HG02981 (cell line): ENCODE data around the gene SOAT2.
"Not testable (repeated sequence)": the region's sequence is repeated elsewhere in the genome, so short reads cannot be mapped to it uniquely, and the experiment has no call there.

Source experiments
- ATAC-seq: cut with Tn5 transposase; IDR thresholded peaks from one replicate; pipeline ENCODE4 v1.9.1; 2021; ENCODE audit warnings: mild to moderate bottlenecking, moderate library complexity; ENCODE audit not compliant: unreplicated experiment

SOAT2 gene

DNA sequence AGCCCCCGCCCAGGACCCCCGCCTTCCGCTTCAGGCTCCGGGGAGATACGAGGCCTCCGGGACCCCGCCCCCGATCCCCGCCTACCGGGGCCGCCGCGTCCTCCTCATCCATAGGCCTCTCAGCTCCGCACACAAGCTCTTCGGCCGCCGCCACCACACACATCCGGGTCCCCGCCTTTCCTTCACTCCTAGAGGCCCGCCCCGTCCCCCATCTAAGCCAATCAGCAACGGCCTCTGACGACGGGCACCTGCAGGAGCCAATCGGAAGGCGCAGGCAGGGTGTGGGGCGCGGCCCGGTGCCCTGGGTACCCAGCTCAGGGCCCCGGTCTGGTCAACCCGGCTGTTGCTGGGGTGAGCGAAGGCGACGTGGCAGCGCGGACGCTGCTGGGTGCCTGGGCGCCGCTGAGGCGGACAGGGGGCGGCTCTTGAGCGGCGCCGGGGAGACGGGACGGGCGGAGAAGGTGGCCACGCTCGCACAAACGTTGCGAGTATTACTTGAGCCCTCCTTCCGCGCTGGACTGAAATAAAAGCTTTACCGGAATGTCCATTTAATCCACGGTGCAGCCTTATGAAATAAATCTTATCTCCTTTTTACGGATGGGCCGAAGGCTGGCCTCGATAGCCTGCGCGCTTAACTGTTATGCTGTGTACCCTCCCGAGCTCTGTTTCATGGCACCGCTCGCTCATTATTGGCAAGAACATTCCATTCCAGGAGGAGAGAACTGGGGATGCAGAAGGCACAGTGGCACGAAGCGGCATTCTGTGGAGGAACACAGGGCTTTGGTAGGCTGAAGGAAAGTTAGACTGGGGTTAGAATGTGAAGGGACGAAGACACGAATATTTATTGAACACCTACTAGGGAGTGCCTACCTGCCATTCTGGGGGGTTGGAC lies 23.8 kb upstream of the SOAT2 start, which contains the start of gene SPRYD3:
SPRYD3 (minus strand) TSS at position 165 of the 892 bp plus-strand sequence; CDS start at position 108, 57 bp downstream.
- peak; percentile 99 for ATAC-seq

DNA sequence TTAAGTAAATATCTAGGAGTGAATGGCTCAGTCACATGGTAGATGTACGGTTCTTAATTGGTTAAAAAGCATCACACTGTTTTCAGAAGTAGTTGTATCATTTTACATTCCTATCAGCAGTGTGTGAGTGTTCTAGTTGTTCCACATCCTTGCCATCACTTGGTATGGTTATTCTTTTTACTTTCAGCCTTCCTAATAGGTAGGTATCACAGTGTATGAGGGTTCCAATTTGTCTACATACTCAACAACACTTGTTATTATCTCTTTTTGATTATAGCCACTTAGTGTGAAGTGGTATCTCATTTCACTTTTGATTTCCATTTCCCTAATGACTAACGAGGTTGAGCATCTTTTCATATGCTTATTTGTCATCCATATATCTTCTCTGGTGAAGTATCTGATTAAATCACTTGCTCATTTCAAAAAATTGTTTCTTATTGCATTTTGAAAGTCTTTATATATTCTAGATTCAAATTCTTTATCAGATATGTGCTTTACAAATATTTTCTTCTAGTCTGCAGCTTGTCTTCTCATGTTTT lies 20.6 kb upstream of the SOAT2 start:
- ATAC-seq: no peak

DNA sequence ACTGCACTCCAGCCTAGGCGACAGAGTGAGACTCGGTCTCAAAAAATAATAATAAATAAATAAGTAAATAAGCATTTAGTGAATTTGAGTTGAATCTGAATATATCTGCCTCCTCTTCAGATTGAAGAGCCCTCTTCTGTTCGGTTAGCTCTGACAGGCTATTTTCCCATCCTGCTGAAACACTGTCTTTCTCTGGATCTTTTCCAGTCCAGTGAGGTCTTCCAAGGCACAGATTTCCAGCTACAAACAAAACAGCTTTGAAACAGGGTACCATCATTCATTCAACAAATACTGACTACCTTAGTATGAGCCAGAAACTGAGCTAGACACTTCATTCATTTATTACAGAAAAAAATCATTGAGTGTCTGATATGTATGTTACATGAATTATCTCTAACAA lies 16.9 kb upstream of the SOAT2 start:
- no peak for ATAC-seq

DNA sequence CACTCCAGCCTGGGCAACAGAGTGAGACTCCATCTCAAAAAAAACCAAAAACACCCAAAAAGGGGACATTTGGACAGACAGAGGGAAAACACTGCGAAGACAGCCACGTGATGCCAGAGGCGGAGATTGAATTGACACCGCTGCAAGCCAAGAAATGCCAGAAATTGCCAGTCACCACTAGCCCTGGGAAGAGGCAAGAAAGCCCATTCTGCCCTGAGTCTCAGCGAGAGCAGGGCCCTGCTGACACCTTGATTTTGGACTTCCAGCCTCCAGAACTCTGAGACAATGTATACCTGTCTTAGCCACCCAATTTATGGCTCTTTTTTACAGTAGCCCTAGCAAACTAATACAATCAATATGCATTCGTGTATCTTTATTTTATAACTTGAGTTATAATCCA lies 13.2 kb upstream of the SOAT2 start:
- ATAC-seq: no peak

DNA sequence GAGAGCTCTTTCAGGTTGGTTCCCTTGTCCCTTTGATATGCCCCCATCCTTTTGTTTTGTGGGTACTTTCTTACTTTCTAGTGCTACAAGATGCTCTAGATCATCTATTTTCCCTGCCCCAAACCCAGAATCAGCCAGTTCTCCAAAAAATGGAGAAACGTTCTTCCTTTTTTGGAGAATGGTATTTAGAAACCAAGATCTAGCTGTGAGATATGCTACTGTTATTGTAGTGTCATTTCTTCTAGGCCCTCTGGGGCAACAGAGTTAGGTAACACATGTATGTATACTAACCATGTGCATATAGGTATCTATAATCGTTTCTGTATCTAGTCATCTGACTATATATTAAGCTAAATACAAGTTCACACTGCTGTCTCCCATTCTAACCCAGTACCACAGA lies 12.7 kb upstream of the SOAT2 start:
- no peak for ATAC-seq

DNA sequence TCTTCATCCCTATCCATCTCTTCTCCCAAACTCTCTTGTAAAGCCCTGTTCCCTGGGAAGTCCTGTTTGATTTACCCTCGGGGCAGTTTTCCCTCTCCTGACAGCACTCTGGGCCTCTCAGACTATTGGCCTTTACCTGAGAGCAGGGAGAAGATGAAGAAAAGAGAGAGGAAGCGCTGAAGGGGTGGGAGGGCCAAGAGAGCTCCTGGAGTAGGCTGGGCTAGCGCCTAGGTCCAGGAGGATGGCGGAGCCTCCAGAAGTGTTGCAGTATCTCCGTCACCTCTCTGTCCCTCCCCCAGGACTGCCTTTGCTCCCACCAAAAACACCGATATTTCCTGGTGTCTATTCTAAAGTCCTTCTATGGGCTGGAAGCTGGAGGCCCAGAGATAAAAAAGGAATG lies 11.5 kb upstream of the SOAT2 start:
- no peak for ATAC-seq

DNA sequence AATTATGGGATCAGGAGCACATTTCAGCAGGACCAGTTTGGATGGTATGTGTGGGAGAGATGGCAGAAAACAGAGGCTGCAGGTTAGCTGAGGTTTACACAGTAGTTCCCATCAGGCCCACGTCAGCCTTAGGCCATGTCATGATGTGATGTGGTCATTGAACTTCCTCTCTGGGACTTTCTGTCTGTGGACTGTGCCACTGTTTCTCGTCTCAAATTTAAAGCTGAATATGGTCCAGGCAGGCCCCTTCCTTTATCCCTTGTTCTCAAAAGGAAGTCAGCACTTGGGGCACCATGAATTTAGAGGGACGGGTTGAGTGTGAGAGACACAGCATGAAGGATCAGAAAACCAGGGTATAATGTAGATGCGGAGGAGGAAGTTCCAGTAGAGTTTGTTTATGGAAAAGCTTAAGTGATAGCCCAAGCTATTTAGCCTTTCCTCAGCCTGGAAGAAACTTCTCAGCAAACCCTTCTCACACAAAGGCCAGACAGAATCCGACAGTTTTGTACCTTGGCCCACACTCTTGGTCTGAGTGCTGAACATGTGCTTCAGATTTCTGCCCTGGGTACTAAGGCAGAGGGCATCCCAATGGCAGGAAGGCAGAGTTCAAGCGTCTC lies 9.4 kb upstream of the SOAT2 start:
- no peak for ATAC-seq

DNA sequence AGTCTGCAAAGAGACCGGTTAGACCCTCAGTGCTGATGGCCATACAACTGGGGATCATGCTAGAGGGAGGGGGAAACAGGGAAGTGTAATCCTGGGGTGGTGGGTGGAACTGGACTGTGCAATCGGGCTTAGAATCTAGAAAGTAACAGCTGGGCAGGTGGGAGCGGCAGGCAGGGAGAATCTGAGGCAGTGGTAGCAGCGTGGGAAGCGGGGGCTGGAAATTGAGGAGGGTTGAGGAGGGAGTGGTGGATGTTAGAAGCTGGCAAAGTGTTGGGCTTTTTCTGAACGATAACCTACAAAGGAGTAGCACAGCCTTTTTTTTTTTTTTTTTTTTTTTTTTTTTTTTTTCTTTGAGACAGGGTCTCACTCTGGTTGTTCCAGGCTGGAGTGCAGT lies 8.9 kb upstream of the SOAT2 start:
- no peak for ATAC-seq

DNA sequence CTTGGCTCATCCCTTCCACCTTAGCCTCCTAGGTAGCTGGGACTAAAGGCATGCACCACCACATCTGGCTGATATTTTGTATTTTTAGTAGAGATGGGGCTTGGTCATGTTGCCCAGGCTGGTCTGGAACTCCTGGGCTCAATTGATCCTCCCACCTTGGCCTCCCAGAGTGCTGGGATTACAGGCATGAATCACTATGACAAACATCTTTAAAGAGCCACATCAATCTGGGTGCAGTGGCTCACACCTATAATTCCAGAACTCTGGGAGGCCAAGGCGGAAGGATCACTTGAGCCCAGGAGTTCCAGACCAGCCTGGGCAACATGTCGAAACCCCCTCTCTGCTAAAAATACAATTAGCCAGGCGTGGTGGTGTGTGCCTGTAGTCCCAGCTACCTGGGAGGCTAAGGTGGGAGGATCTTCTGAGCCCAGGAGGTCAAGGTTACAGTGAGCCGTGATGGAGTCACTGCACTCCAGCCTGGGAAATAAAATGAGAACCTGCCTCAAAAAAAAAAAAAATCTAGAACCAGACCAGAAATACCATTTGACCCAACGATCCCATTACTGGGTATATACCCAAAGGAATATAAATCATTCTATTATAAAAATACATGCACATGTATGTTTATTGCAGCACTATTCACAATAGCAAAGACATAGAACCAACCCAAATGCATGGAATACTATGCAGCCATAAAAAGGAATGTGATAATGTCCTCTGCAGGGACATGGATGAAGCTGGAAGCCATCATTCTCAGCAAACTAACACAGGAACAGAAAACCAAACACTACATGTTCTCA lies 8.3 kb upstream of the SOAT2 start:
- not testable (repeated sequence) for ATAC-seq

DNA sequence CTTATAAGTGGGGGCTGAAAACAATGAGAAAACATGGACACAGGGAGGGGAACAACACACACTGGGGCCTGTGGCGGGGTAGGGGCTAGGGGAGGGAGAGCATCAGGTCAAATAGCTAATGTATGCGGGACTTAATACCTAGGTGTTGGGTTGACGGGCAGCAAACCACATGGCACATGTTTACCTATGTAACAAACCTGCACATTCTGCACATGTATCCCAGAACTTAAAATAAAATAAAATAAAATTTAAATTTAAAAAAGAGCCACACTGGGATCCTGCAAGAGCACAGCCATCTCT lies 7.7 kb upstream of the SOAT2 start:
- ATAC-seq: not testable (repeated sequence)

DNA sequence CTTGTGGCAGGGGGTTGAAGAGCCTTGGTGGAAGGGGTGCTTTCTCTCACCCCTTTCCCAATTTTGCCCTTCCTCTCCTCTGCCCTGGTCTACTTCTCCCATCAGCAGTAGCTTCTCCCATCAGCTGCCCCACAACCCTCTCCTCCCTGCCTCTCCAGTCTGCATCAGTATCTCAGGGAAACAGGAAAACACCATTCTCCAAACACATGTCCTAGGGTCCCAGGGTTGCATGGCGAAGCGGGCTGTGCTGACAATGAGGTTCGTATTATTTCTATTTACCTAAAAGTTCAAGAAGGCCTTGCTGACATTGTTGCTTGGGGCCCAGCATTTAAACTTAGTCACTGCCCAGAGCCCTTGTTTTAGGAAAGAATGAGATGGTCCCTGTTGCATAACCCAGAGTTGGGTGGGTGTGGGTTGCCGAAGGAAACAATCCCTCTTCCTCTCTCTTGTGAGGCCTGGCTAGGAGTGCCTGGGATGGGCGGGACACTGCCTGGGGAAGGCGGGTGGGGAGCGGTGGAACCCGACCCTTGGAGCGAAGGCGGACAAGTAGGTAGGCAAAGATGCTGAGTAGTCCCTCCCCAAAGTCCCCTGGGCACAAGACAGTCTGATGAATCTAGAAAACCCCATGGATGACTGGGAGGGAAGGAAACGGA lies 7.1 kb upstream of the SOAT2 start:
- ATAC-seq: no peak

DNA sequence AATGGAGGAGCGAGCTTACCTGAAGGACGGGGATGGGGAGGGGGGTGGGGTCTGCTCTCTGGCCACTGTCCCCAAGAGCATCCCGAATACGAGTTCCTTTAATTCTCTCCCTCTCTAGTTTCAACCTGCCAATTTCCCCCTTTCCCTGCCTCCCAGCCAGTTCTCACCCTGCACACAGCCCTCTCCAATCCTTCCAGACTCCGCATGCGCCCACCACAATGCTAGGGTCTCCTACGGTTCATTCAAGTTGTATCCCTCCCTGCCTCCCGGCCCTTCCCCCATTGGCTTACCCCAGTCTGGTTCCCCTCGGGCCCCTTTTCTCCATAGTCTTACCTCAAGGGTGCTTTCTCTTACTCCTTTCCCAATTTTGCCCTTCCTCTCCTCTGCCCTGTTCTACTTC lies 6.5 kb upstream of the SOAT2 start:
- ATAC-seq: no peak

DNA sequence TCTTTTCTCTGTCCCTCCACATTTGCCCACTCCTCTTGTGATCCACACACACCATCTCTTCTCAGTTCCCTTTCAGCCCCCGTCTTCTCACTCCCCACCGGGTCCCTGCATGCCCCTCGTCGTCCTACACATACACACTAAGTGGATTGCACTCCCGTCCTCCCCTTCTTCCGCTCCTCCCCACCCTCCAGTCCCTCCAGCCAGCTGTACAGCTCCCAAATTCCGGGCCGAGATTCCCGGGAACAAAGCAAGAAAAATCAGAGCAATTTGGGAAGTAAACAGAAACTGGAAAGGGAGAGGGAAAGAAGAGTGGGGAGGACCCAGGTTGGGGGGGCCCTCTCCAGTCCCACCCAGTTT lies 6.1 kb upstream of the SOAT2 start:
- no peak for ATAC-seq

DNA sequence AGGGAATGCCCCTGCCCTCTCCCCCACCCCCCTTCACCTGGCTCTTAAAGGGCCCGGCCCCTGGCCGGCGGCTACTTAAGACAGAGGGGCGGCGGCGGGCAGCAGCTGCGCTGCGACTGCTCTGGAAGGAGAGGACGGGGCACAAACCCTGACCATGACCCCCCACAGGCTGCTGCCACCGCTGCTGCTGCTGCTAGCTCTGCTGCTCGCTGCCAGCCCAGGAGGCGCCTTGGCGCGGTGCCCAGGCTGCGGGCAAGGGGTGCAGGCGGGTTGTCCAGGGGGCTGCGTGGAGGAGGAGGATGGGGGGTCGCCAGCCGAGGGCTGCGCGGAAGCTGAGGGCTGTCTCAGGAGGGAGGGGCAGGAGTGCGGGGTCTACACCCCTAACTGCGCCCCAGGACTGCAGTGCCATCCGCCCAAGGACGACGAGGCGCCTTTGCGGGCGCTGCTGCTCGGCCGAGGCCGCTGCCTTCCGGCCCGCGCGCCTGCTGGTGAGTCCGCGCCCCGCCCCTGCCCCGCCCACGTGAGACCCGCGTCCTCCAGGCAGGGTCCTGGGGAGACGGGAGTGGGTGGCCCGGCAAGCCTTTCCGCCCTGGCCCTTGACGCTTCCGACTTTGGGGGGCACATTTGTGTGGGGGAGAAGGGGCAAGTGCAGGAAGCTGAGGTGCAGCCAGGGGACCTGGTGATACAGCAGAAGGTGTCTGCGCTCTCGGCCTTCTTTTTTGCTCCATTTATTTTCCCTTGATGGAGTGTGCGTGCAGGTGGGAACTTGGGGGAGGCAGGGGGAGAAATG lies 5.5 kb upstream of the SOAT2 start, which contains the start of gene IGFBP6:
IGFBP6 (plus strand) TSS at position 104 of the 790 bp plus-strand sequence; CDS start at position 155, 51 bp downstream.
- ATAC-seq: no peak

DNA sequence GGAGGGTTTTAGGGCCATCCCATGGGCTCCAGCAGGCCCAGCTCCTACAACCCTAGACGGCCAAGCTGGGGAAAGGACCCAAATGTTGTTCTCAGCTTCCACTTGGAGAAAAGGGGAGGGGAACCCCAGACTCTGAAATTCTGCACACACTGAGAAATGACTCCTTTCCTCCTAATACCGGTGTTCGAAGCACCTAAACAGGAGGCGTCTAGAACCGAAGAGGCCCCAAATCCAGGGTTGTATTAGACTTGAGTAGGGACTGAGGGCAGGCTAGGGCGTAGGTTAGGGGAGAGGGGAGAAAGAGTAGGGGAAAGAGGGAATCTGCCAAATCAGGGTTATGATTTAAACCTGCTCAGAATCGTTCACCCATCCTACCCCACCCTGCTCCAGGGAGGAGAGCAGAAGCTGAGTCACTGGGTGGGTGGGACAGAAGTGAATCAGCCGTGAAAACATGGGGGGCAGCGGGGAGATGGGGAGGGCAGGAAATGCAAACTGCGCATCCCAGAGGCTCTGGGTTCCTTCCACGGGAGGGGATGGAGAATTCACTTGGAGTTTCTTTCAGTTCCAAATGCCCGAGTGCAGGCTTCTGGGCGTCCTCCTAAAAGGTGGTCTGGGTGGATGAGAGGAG lies 4.8 kb upstream of the SOAT2 start:
- ATAC-seq: no peak

DNA sequence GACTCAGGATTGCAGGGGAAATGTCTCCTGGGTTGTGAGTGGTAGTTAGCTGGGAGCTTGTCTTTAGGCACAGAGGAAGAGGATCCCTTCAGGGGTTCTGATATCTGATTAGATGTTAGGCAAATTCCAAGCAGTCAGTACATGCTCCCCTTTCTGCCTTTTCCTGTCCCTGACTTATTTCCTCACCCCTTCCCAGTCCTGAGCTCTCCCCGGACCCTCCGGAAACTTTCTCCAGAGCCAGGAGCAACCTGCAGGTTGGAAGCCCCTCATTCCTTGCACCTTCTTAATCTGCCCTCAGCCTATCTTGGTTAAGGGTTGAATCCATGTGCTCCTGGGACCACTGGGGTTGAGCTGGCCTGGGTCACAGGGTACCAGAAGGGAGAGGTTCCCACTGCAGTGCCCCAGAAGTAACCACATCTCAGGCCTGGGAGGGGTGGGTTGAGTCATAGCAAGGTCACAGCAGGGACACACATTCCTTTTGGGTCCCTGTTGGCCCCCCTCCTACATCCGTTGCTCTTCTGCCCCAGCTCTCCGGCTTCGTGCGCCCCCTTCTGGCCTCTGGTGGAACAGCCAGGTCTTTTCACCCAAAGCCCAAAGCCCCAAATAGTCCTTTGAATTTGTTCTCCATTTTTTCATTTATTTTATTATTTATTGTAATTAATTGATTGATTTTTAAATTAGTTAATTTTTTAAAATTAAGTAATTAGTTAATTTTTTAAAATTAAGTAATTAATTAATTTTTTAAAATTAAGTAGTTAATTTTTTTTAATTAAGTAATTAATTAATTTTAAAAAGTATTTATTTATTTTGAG lies 4.0 kb upstream of the SOAT2 start:
- ATAC-seq: no peak

DNA sequence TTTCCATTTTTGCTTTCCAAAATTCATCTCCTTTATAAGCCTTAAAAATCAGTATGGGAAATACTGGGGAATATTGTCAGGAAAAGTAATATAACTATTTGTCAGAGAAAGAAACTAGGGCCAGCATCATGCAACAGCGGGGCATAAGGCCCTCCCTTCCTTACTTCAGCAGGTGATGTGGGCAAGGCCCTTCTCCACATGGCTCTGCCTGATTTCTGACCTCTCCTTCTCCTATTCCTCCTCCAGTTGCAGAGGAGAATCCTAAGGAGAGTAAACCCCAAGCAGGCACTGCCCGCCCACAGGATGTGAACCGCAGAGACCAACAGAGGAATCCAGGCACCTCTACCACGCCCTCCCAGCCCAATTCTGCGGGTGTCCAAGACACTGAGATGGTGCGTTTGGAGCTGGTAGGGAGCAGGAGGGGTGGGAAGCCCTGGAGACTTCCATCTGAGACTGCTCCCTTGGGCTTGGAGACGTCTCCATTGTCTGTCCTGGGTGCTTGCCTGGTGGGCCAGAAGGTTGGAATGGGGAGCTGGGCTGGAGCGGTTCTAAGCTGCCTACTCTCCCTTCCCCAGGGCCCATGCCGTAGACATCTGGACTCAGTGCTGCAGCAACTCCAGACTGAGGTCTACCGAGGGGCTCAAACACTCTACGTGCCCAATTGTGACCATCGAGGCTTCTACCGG lies 2.7 kb upstream of the SOAT2 start:
- no peak for ATAC-seq

DNA sequence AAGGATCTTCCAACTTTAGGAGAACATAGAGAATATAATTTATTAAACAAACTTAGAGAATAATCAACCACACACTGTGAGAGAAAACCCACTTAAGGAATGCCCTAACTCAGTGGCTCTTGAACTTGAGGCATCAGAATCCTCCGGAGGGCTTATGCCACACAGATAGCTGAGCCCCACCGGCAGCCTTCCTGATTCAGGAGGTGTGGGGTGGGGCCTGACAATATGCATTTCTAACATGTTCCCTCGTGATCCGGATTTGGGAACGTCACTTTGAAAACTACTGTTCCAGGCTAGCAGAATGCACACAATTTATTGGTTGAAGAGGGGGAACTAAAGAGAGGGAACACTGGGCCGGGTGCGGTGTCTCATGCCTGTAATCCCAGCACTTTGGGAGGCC lies 2.0 kb upstream of the SOAT2 start:
- no peak for ATAC-seq
